ENCODE measurements around the gene SMIM45.

Gene SMIM45

GRCh38 chr22:41943661-41944209 lies 8.2 kb upstream of the SMIM45 start (continued):
- no peak for TF ChIP-seq BRCA1 (IDR thresholded peaks at IDR 0.05; ENCODE audit: low read depth, low read length)

Measured in H1 (cell line).